HEK293 (cell line): ENCODE results near the gene SHISA6.

Source experiments
- HOXA7 ChIP-seq: sonication (generic); formaldehyde crosslinking; IDR thresholded peaks from 2 replicates; pipeline ENCODE4 v1.8.1; 2022; ENCODE audit warnings: missing genetic modification reagents, borderline replicate concordance
- KLF1 ChIP-seq: fragments of 450-650 bp; formaldehyde crosslinking; IDR thresholded peaks from 2 replicates; pipeline ENCODE4 v1.5.1; 2016; ENCODE audit warnings: missing biosample characterization, missing genetic modification characterization
- MYNN ChIP-seq: fragments of 450-650 bp; formaldehyde crosslinking; IDR thresholded peaks from 2 replicates; pipeline ENCODE4 v1.5.1; 2016; ENCODE audit warnings: missing biosample characterization, missing genetic modification characterization, borderline replicate concordance
- RBAK ChIP-seq: fragments of 450-650 bp; formaldehyde crosslinking; IDR thresholded peaks from 2 replicates; pipeline ENCODE4 v1.5.1; 2016; ENCODE audit warnings: missing biosample characterization, missing genetic modification characterization
- YY1 ChIP-seq: fragments of 450-650 bp; formaldehyde crosslinking; IDR thresholded peaks from 2 replicates; pipeline ENCODE4 v1.5.1; 2018; ENCODE audit warnings: missing biosample characterization, missing genetic modification characterization
- ZBTB17 ChIP-seq: fragments of 450-650 bp; formaldehyde crosslinking; IDR thresholded peaks from 2 replicates; pipeline ENCODE4 v1.5.1; 2016; ENCODE audit warnings: missing biosample characterization, missing genetic modification characterization
- ZNF2 ChIP-seq: fragments of 450-650 bp; formaldehyde crosslinking; IDR thresholded peaks from 2 replicates; pipeline ENCODE4 v1.5.1; 2016; ENCODE audit warnings: missing biosample characterization, missing genetic modification characterization
- ZNF23 ChIP-seq: fragments of 450-650 bp; formaldehyde crosslinking; IDR thresholded peaks from 2 replicates; pipeline ENCODE4 v1.5.1; 2016; ENCODE audit warnings: missing biosample characterization, missing genetic modification characterization, borderline replicate concordance
- ZNF335 ChIP-seq: fragments of 450-650 bp; formaldehyde crosslinking; conservative IDR thresholded peaks from 2 replicates; pipeline ENCODE4 v1.5.1; 2016; ENCODE audit warnings: missing biosample characterization, missing genetic modification characterization
- ZNF354C ChIP-seq: fragments of 450-650 bp; formaldehyde crosslinking; IDR thresholded peaks from 2 replicates; pipeline ENCODE4 v1.5.1; 2016; ENCODE audit warnings: missing biosample characterization, missing genetic modification characterization, low read depth, borderline replicate concordance
- ZNF555 ChIP-seq: fragments of 450-650 bp; formaldehyde crosslinking; conservative IDR thresholded peaks from 2 replicates; pipeline ENCODE4 v1.5.1; 2017; ENCODE audit warnings: missing biosample characterization, mild to moderate bottlenecking, missing genetic modification characterization, inconsistent platforms
- ZNF624 ChIP-seq: fragments of 450-650 bp; formaldehyde crosslinking; IDR thresholded peaks from 2 replicates; pipeline ENCODE4 v1.5.1; 2017; ENCODE audit warnings: missing biosample characterization, missing genetic modification characterization
- ZNF792 ChIP-seq: fragments of 450-650 bp; formaldehyde crosslinking; IDR thresholded peaks from 2 replicates; pipeline ENCODE4 v1.5.1; 2016; ENCODE audit warnings: missing biosample characterization, missing genetic modification characterization
- TF ChIP-seq, protein P1 (sequence below): fragments of 450-650 bp; formaldehyde crosslinking; IDR thresholded peaks from 2 replicates; pipeline ENCODE4 v1.5.1; 2016; ENCODE audit warnings: missing biosample characterization, missing genetic modification characterization

DNA sequence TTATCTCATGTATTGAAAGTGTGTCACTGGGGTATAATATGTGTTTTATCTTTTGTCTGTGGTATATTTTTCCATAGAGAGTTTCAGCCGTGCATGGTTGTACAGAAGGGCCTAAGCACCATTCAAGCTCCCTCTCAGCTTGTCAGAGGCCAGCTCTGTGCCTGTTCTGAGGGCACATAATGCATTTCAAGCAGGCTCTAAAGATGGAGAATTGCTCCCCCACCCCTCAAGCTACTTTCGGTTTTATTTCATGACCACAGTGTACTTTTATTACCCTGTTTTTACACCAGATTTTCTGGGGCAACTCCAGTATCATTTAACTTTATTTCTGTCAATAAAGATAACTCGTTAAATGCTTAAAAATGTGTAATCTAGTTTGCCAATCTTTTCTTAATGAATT, 131.7 kb downstream of the SHISA6 start:
- TF ChIP-seq, protein P1, sequence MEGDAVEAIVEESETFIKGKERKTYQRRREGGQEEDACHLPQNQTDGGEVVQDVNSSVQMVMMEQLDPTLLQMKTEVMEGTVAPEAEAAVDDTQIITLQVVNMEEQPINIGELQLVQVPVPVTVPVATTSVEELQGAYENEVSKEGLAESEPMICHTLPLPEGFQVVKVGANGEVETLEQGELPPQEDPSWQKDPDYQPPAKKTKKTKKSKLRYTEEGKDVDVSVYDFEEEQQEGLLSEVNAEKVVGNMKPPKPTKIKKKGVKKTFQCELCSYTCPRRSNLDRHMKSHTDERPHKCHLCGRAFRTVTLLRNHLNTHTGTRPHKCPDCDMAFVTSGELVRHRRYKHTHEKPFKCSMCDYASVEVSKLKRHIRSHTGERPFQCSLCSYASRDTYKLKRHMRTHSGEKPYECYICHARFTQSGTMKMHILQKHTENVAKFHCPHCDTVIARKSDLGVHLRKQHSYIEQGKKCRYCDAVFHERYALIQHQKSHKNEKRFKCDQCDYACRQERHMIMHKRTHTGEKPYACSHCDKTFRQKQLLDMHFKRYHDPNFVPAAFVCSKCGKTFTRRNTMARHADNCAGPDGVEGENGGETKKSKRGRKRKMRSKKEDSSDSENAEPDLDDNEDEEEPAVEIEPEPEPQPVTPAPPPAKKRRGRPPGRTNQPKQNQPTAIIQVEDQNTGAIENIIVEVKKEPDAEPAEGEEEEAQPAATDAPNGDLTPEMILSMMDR (tag by site-specific recombination), result no peak
- TF ChIP-seq ZNF23 (no peak), KLF1 (tag by site-specific recombination) (no peak), ZNF624 (tag by site-specific recombination) (no peak), ZNF792 (tag by site-specific recombination) (no peak), ZNF2 (tag by site-specific recombination) (no peak), HOXA7 (CRISPR knock-in tag) (no peak), ZNF335 (no peak), RBAK (tag by site-specific recombination) (no peak), ZNF354C (tag by site-specific recombination) (no peak), MYNN (no peak), YY1 (tag by site-specific recombination) (no peak), ZBTB17 (no peak), ZNF555 (no peak)
